GM18498 (cell line): ENCODE data around the gene CYGB.

Experiments used
- ATAC-seq: cut with Tn5 transposase; IDR thresholded peaks from one replicate; pipeline ENCODE4 v1.9.1; 2021; ENCODE audit warnings: mild to moderate bottlenecking, moderate library complexity; ENCODE audit not compliant: unreplicated experiment

The CYGB gene

GRCh38 chr17:76501827-76502307 lies 35.6 kb downstream of the CYGB start:
- no peak for ATAC-seq

- peak; percentile 78 for ATAC-seq
These were observed 36.3 kb downstream of the CYGB start, which contains the start of gene RHBDF2 for GRCh38 chr17:76501018-76501826. RHBDF2 (minus strand) TSS chr17:76501423; CDS start chr17:76481524, 19,899 bp downstream.

GRCh38 chr17:76500747-76501017 lies 36.8 kb downstream of the CYGB start:
- peak; percentile 12 for ATAC-seq

- no peak for ATAC-seq
These were observed 37.3 kb downstream of the CYGB start for GRCh38 chr17:76500074-76500746.

DNA sequence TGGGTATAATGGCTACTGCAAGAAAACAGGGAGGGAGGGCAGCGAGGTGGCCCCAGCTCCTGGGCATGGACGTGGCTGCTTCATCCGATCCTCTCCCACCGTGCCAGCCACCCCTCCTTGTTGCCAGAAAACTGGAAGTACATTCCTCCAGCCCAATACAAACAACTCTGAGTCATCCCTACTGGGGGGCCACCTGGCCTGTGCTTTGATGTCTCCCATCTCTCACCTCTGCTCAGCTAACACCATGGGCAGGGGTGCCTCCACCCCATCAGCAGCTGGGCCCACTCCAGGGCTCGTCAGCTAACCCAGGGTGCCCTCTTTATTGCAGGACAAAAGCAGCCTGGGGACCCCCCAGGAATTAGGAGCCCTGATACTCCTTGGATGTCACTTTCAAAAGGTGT lies 38.2 kb downstream of the CYGB start:
- no peak for ATAC-seq

- ATAC-seq = no peak
These were observed 38.6 kb downstream of the CYGB start for GRCh38 chr17:76498876-76499251.

GRCh38 chr17:76497979-76498875 lies 39.3 kb downstream of the CYGB start:
- no peak for ATAC-seq

GRCh38 chr17:76497699-76497978 lies 39.9 kb downstream of the CYGB start:
- ATAC-seq = no peak

DNA sequence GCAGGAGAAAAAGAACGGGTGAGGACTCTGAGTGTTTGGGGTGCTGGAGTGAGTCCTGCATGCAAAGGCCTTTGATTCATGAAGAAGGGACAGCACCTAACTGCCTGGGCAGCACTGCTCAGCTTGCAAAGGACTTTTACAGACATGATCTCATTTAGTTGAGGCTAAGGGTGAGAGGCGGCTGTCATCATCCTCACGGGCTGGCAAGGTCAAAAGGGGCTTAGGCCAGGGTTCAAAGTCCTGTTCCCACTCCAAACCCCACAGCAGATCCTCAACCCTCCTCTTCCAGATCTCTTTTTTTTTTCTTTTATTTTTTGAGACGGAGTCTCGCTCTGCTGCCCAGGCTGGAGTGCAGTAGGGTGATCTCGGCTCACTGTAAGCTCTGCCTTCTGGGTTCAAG lies 41.0 kb downstream of the CYGB start:
- ATAC-seq = no peak

DNA sequence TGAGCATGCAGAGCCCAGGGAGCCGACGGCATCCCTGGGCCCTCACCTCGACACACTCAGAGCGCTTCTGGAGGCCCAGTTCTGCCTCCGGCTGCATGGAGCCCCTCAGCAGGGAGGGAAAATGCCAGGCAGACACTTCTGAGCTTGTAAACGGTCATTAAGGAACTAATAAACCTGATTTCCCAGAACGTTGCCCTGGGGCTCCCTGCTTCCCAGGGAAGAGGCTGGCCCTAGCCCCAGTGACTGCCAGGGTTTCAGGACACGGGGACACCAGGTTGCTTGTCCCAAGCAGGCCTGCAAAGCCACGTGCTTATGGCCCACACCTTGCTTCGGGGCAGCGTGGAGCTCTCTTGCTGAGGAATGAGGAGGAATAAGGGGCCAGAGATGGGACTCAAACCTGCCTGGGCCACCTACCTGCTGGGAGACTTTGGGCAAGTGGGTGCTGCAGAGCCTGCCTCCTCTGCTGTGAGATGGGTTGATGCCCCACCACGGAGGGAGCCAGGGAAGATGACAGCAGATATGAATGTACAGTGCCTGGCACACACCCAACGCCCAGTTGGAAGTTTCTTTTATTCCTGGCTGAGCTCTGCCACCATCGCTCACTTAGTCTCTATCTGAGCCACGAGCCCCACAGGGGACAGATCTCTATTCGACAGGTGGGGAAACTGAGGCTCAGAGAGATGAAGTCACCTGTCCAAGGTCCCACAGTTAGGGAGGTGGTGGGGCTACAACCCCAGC lies 41.7 kb downstream of the CYGB start:
- no peak for ATAC-seq

DNA sequence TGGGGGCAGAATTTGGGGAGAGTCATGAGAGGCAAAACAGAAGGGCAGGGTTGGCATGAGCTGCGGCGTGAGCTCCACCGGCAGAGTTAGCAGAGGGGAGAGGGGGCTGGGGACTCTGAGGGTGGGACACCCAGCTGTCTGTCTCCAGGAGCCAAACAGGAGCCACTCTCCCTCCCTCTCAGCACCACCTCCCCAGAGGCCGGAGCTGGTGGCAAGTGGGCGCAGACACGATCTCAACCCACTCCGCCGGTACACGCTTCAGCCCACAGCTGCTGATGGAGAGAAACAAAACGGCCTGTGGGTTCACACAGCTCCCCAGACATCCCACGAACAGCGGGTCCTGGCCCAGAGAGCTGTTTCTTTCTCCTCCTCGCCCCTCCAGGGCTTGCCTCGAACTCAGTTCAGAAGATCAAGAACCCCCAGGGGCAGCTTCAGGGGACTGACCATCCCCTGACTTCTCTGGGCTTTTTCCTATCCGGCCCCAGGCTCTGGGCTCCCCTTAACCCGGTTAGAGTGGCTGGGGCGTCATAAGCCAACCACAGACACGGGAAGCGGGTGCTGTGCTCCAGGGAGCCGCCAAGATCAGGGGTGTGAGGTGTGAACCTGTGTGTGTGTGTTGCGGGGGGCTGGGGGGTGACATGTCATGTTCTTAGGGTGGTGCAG lies 43.9 kb downstream of the CYGB start:
- no peak for ATAC-seq

GRCh38 chr17:76492989-76493501 lies 44.5 kb downstream of the CYGB start:
- ATAC-seq = peak; percentile 44

DNA sequence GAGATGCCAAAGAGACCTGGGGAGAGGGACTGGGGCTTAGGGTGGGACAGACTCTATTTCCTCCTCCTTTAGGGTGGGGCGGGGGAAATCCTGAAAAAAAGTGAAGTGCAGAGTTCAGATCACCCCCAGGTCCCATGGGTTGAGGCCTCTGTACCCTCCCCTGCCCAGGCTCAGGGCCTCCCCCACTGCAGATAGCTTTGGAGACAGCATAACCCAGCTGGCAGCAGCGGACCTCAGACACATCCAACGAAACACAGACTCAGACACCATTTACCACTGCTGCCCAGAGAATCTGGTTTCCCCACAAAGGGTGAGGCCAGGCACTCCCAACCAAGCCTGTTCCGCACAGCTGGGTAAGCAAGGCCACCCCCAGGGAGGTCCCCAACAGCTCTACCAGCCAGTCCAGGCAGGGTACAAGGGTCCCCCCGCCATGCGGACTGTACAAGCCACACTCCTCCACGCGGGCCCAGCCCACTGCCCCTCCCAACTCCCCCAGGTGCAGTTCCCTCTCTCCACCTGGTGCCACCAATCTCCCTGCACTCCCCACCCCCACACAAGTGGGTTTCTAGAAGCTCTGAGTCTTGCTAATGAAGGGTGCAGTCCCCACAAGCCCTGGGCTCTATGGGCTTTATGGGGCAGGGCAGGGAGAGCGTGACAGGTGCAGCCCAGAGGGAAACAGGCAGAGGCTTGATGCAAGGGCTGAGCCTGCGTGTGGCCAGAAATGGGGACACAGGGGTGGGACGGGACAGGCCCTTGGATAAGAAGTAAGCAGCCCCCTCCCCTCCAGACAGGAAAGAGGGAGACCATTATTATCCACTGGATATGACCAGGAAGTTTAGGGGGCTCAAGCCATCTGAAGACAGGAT lies 45.2 kb downstream of the CYGB start:
- ATAC-seq = peak; percentile 55

- ATAC-seq = peak; percentile 22
These were observed 46.0 kb downstream of the CYGB start for GRCh38 chr17:76491271-76492122.

GRCh38 chr17:76490112-76490710 lies 47.3 kb downstream of the CYGB start:
- ATAC-seq = no peak

DNA sequence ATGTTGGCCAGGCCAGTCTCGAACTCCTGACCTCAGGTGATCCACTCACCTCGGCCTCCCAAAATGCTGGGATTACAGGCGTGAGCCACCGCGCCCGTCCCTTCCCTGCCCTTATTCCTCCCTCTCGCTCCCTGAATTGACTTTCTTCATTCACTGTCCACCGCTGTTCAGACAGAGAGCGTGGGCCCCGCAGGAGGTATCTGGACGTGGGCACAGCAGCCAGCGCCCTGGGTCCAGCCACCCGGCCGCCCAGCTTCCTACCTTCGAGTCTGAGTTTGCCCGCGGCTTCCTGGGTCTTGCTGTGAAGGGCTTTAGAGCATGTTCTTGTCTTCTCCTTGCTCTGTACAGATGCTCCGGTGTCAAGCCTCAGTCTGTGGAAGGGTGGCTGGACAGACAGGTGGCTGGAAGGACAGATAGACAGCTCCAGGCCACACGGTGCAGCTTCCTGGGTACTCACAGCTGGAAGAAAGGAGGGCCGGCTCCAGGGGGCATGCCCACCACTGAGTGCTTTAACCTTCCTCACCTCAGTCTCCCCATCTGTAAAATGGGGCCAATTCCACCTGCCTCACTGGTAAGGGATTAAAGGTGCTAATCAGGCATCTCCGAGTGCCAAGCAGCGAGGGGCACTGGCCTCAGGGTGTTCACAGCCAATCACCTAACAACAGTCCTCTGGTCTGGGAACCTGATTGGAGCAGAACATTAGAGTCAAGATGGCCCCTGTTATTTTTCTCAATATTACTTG lies 49.9 kb downstream of the CYGB start:
- ATAC-seq = no peak

DNA sequence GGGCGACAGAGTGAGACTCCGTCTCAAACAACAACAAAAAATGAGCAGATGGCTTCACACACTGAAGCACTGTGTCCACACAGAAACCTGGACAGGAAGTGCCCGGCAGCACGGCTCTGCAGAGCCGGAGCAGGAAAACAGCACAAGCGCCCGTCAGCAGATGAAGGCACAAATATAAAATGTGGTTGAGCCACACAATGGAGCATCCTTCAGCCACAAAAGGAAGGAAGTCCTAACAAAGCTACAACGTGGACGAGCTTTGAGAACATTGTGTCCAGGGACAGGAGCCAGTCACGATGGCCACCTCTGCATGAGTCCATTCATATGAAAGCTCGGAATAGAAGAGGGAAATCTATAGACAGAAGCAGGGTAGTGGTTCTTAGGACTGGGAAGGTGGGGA lies 51.9 kb downstream of the CYGB start:
- no peak for ATAC-seq
